GM12865 (cell line): ENCODE data around the gene MACC1.
A peak's percentile ranks its signal among the peaks of the same experiment; 100 is the strongest.

Experiments used
- DNase-seq: peaks from one replicate; pipeline ENCODE4 v3.0.0; 2010; ENCODE audit warnings: low read depth
- H3K4me3 ChIP-seq: 2 replicates; pipeline ENCODE4 v1.5.1; 2011; ENCODE audit warnings: mild to moderate bottlenecking, low read depth, low read length, control low read depth
- CTCF ChIP-seq: IDR thresholded peaks from 2 replicates; pipeline ENCODE4 v1.5.1; 2011; ENCODE audit warnings: low read length, control low read depth, low read depth, inconsistent platforms; ENCODE audit not compliant: insufficient read depth; ENCODE audit errors: missing control alignments

MACC1 gene

GRCh38 chr7:20183086-20183485 is 34.1 kb downstream of the MACC1 start:
- no peak for TF ChIP-seq CTCF
- no peak overlapping the region for H3K4me3 ChIP-seq
- no peak for DNase-seq

- no peak for DNase-seq
- TF ChIP-seq CTCF: no peak
Measured at GRCh38 chr7:20176578-20177242, 40.5 kb downstream of the MACC1 start.

GRCh38 chr7:20173828-20174227 is 43.4 kb downstream of the MACC1 start:
- H3K4me3 ChIP-seq: no peak overlapping the region
- TF ChIP-seq CTCF: no peak
- no peak for DNase-seq

More at GRCh38 chr7:20176578-20177242, 40.5 kb downstream of the MACC1 start:
- no peak overlapping the region for H3K4me3 ChIP-seq

GRCh38 chr7:20172736-20173334 is 44.3 kb downstream of the MACC1 start:
- peak; percentile 48 for TF ChIP-seq CTCF
- peak; percentile 58 for DNase-seq
- H3K4me3 ChIP-seq: no peak overlapping the region

GRCh38 chr7:20170633-20171032 is 46.6 kb downstream of the MACC1 start:
- TF ChIP-seq CTCF: no peak
- no peak for DNase-seq
- no peak overlapping the region for H3K4me3 ChIP-seq

GRCh38 chr7:20165146-20165510 is 52.1 kb downstream of the MACC1 start:
- TF ChIP-seq CTCF: no peak
- DNase-seq: no peak
- no peak overlapping the region for H3K4me3 ChIP-seq
